Gastrocnemius medialis (tissue), 4 donors: ENCODE measurements around the gene PLPP4. TPM values are rescaled to one million over a fixed set of nuclear protein-coding genes. Genes with fewer than 3 reads are reported as not detected.

Source experiments
- ATAC-seq, 2 donors: fragments of 150-250 bp; one replicate each; pipeline ENCODE4 v1.9.1; 2016
- DNase-seq, 2 donors: peaks; one replicate each; pipeline ENCODE4 v3.0.0-alpha.2; 2019
- H3K27ac ChIP-seq, 4 donors: fragments of 200-600 bp; sonication (generic); 1 replicate in 1 of 4; 2 replicates in 3 of 4; pipeline ENCODE4 v1.5.1; 2016 to 2018; ENCODE audit warnings: mild to moderate bottlenecking in 2 of 4, moderate library complexity in 1 of 4
- H3K27me3 ChIP-seq, 3 donors: fragments of 200-600 bp; sonication (generic) in 2 of 3; 1 replicate in 1 of 3; 2 replicates in 2 of 3; pipeline versions ENCODE4 v1.5.1 to v1.6.0; 2016 to 2019; ENCODE audit warnings: mild to moderate bottlenecking in 1 of 3, moderate library complexity in 1 of 3
- H3K36me3 ChIP-seq, 2 donors: fragments of 200-600 bp; sonication (generic) in 1 of 2; one replicate each; pipeline ENCODE4 v1.5.1; 2017 to 2018
- H3K4me1 ChIP-seq, 2 donors: fragments of 200-600 bp; sonication (generic) in 1 of 2; one replicate each; pipeline ENCODE4 v1.5.1; 2016 to 2017; ENCODE audit warnings: mild to moderate bottlenecking in 2 of 2
- H3K4me3 ChIP-seq, 4 donors: fragments of 200-600 bp; sonication (generic) in 3 of 4; 1 replicate in 1 of 4; 2 replicates in 3 of 4; pipeline ENCODE4 v1.5.1; 2016 to 2019; ENCODE audit warnings: mild to moderate bottlenecking in 2 of 4
- H3K9me3 ChIP-seq, 3 donors: fragments of 200-600 bp; sonication (generic) in 2 of 3; 1 replicate in 1 of 3; 2 replicates in 2 of 3; pipeline ENCODE4 v1.5.1; 2016 to 2019
- POLR2A ChIP-seq, 2 donors: fragments of 450-650 bp; IDR thresholded peaks; one replicate each; pipeline ENCODE4 v1.6.1; 2017; ENCODE audit warnings: antibody characterized with exemption in 2 of 2, mild to moderate bottlenecking in 2 of 2, moderate library complexity in 2 of 2
- in situ Hi-C, 4 donors: fragments of 200-750 bp; cut with MboI; loops; one replicate each; pipeline versions ENCODE4 v1.15.0 to v1.8.0; 2017; ENCODE audit warnings: low sequenced_read_pairs in 4 of 4
- intact Hi-C: fragments of 100-400 bp; cut with DNase I; formaldehyde crosslinking; loops from one replicate; pipeline ENCODE4 v1.15.1; 2023; ENCODE audit warnings: low total_unique reads
- total RNA-seq, 4 donors: library from RNA; depleted of rRNA; stranded (reverse); fragments of >200 nt; gene quantifications; one replicate each; pipeline versions ENCODE4 v1.1.0 to v1.2.3, GENCODE V29; 2016
- TF ChIP-seq, protein P1 (sequence below), 5 experiments: fragments of 450-650 bp in 3 of 5; fragments of 200-600 bp in 2 of 5; sonication (generic) in 2 of 5; IDR thresholded peaks in 4 of 5; conservative IDR thresholded peaks in 1 of 5; 1 replicate in 4 of 5; 2 replicates in 1 of 5; pipeline ENCODE4 v1.5.1; 2016 to 2019; ENCODE audit warnings: antibody characterized with exemption in 5 of 5, mild to moderate bottlenecking in 3 of 5, moderate library complexity in 3 of 5

Gene PLPP4
- total RNA-seq, 4 donors from 2014 or later: not detected

DNA sequence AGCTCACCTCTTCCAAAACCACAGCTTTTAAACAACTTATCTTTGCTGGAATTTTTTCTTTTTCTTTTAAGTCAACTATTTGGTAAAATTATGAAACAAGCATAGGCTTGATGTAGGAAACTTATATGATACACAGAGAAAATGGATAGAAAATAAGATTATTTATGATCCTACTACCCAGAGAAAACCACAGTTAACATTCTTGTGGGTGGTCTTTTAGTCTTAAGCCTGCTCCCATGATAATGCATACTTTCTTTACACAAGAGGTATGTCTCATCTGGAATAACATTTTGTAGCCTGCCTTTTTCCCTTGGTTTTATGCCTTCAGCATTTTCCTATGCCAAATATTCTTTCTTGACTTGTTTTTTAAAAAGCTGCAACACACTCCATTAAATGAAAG, 21.4 kb downstream of the PLPP4 start:
- Histone ChIP-seq H3K27ac (no peak overlapping the region), H3K27me3 (no peaks in the 10 kb centered on the region), H3K36me3 (no peaks in the 10 kb centered on the region), H3K4me1 (no peaks in the 10 kb centered on the region), H3K9me3 (no peaks in the 10 kb centered on the region), H3K4me3 (no peak overlapping the region)
- no peak for DNase-seq
- no peak for ATAC-seq
- in situ Hi-C loops: no loop called here
- TF ChIP-seq POLR2A (IDR thresholded peaks at IDR 0.05): no peak
- TF ChIP-seq, protein P1, sequence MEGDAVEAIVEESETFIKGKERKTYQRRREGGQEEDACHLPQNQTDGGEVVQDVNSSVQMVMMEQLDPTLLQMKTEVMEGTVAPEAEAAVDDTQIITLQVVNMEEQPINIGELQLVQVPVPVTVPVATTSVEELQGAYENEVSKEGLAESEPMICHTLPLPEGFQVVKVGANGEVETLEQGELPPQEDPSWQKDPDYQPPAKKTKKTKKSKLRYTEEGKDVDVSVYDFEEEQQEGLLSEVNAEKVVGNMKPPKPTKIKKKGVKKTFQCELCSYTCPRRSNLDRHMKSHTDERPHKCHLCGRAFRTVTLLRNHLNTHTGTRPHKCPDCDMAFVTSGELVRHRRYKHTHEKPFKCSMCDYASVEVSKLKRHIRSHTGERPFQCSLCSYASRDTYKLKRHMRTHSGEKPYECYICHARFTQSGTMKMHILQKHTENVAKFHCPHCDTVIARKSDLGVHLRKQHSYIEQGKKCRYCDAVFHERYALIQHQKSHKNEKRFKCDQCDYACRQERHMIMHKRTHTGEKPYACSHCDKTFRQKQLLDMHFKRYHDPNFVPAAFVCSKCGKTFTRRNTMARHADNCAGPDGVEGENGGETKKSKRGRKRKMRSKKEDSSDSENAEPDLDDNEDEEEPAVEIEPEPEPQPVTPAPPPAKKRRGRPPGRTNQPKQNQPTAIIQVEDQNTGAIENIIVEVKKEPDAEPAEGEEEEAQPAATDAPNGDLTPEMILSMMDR (IDR thresholded peaks at IDR 0.05 in 4 of 5, conservative IDR thresholded peaks at IDR 0.05 in 1 of 5): no peak
- intact Hi-C loops: no loop called here

DNA sequence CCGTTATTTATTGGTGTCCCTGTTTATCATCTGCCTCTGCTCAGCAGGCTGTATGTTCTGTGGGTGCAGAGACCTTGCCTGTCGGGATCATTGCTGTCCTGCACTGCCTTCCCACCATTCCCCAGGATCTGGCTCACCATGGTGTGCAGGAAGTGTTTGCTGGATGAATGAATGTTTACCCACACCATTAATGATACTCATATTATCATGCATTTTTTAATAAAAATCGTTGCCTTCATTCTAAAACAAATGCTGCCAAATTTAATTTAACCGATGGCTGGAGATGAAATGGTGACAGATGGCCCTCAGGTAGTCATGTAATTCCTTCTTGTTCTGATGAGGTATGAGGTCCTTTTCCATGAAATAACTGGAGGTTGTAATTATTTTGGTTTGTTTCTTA, 22.5 kb downstream of the PLPP4 start:
- H3K27me3 ChIP-seq: no peaks in the 10 kb centered on the region
- DNase-seq (no peak), ATAC-seq (no peak)
- in situ Hi-C loops (no loop called here), intact Hi-C loops (no loop called here)
- no peak overlapping the region for H3K4me3 ChIP-seq
- H3K4me1 ChIP-seq: no peaks in the 10 kb centered on the region
- H3K27ac ChIP-seq: no peak overlapping the region
- H3K36me3 ChIP-seq: no peaks in the 10 kb centered on the region
- TF ChIP-seq POLR2A (IDR thresholded peaks at IDR 0.05): no peak
- TF ChIP-seq, protein P1 (IDR thresholded peaks at IDR 0.05 in 4 of 5, conservative IDR thresholded peaks at IDR 0.05 in 1 of 5): no peak
- no peaks in the 10 kb centered on the region for H3K9me3 ChIP-seq

DNA sequence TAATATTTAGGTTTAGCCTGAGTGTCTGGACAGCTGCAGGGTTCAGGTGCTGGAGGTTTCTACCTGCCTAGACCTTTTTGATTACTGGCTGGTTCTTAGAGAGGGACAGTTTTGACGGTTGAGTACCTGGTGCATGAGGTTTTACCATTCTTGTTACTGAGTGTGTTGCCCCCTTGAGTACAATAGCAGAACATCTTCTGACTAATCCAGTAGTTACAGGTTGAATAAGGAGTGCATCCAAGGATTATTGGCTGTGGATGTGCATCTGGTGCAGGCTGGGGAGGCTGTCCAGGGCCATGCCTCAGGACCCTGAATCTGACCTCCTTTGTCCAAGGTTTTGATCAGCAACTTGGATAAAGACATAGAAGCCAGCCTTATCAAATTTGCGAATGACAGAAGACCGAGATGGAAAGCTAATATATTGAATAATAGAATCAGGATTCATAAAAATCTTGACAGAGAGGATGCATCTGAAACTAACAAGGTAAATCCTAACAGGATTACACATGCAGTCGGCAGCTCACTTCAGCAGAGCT, 23.1 kb downstream of the PLPP4 start:
- Histone ChIP-seq H3K4me1 (no peaks in the 10 kb centered on the region), H3K27ac (no peak overlapping the region), H3K27me3 (no peaks in the 10 kb centered on the region), H3K4me3 (no peak overlapping the region), H3K9me3 (no peaks in the 10 kb centered on the region), H3K36me3 (no peaks in the 10 kb centered on the region)
- TF ChIP-seq, protein P1 (IDR thresholded peaks at IDR 0.05 in 4 of 5, conservative IDR thresholded peaks at IDR 0.05 in 1 of 5): no peak
- no peak for TF ChIP-seq POLR2A (IDR thresholded peaks at IDR 0.05)
- DNase-seq: no peak
- no peak for ATAC-seq
- in situ Hi-C loops: no loop called here
- intact Hi-C loops: no loop called here

DNA sequence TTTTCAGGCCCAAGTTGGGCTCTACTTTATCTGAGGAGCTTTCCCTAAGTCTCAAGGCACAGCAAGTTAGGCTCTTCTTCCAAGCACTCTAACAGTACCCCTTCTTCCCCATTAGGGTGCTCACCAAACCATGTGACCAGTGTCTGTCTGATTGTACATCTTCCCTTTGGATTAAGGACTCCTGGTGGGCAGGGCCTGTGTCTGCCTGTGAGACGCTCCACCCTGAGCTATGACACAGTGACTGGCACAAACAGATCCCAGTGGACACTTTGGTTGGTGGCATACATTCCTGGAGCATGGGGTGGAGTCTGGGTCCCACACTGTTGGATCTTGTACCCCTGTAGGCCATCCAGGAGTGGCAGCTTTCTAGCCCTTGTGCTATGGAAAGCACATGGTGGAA, 23.8 kb downstream of the PLPP4 start:
- TF ChIP-seq, protein P1 (IDR thresholded peaks at IDR 0.05 in 4 of 5, conservative IDR thresholded peaks at IDR 0.05 in 1 of 5): no peak
- TF ChIP-seq POLR2A (IDR thresholded peaks at IDR 0.05): no peak
- in situ Hi-C loops: no loop called here
- H3K4me3 ChIP-seq: no peak overlapping the region
- H3K27me3 ChIP-seq: no peaks in the 10 kb centered on the region
- DNase-seq (no peak), ATAC-seq (no peak)
- no peak overlapping the region for H3K27ac ChIP-seq
- intact Hi-C loops: no loop called here
- no peaks in the 10 kb centered on the region for H3K36me3 ChIP-seq
- H3K9me3 ChIP-seq: no peaks in the 10 kb centered on the region
- no peaks in the 10 kb centered on the region for H3K4me1 ChIP-seq

DNA sequence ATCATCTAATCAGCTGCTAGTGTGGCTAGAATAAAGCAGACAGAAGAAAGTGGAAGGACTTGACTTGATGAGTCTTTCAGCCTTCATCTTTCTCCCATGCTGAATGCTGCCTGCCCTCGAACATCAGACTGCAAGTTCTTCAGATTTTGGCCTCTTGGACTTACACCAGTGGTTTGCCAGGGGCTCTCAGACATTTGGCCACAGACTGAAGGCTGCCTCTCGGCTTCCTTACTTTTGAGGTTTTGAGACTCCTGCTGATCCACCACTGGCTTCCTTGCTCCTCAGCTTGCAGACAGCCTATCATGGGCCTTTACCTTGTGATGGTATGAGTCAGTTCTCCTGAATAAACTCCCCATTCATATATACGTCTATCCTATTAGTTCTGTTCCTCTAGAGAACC, 26.0 kb downstream of the PLPP4 start:
- in situ Hi-C loops (no loop called here), intact Hi-C loops (no loop called here)
- no peak overlapping the region for H3K27ac ChIP-seq
- no peak overlapping the region for H3K4me3 ChIP-seq
- no peaks in the 10 kb centered on the region for H3K4me1 ChIP-seq
- ATAC-seq: no peak
- TF ChIP-seq, protein P1 (IDR thresholded peaks at IDR 0.05 in 4 of 5, conservative IDR thresholded peaks at IDR 0.05 in 1 of 5): no peak
- no peak for TF ChIP-seq POLR2A (IDR thresholded peaks at IDR 0.05)
- no peaks in the 10 kb centered on the region for H3K9me3 ChIP-seq
- H3K36me3 ChIP-seq: no peaks in the 10 kb centered on the region
- no peak for DNase-seq
- no peaks in the 10 kb centered on the region for H3K27me3 ChIP-seq
